H1 (cell line): ENCODE data around the gene MOB3C. TPM values are rescaled to one million over a fixed set of nuclear protein-coding genes. Genes with fewer than 3 reads are reported as not detected.

ENCODE experiments used
- CTCF ChIA-PET: fragments of 300-600 bp; sonication (Branson Sonifier 250); formaldehyde crosslinking; loops from one replicate; lab custom pipeline; 2021; ENCODE audit not compliant: partially characterized antibody; lab: Charles Lee
- POLR2A ChIA-PET: fragments of 300-600 bp; sonication (Branson Sonifier 250); formaldehyde crosslinking; loops from one replicate; lab custom pipeline; 2021; ENCODE audit warnings: inconsistent platforms; ENCODE audit not compliant: partially characterized antibody; lab: Charles Lee
- DNase-seq, 2 experiments: peaks; one replicate each; pipeline versions ENCODE4 v3.0.0 to v3.0.0-alpha.2; 2010 to 2022; ENCODE audit warnings: low spot score in 2 of 2, low read depth in 1 of 2, mixed read lengths in 1 of 2
- FAIRE-seq: peaks from 2 replicates; lab custom pipeline; 2011; peaks lifted over from hg19 to GRCh38; lab: Jason Lieb, UNC
- H2AFZ ChIP-seq: 2 replicates; pipeline ENCODE4 v1.8.1; 2012; ENCODE audit warnings: low read length, inconsistent platforms
- H2AK5ac ChIP-seq: 2 replicates; pipeline ENCODE4 v1.6.1; 2013; ENCODE audit warnings: low read depth, low read length
- H2BK120ac ChIP-seq: replicated peaks from 2 replicates; pipeline ENCODE3; 2013; ENCODE audit warnings: low read depth, low read length, inconsistent platforms
- H2BK12ac ChIP-seq: 2 replicates; pipeline ENCODE4 v1.6.1; 2013; ENCODE audit warnings: low read depth, low read length
- H2BK15ac ChIP-seq: 2 replicates; pipeline ENCODE4 v1.6.1; 2013; ENCODE audit warnings: low read length
- H2BK20ac ChIP-seq: 2 replicates; pipeline ENCODE4 v1.6.1; 2013; ENCODE audit warnings: low read length
- H2BK5ac ChIP-seq: 2 replicates; pipeline ENCODE4 v1.6.1; 2013; ENCODE audit warnings: low read depth, low read length
- H3K14ac ChIP-seq: 2 replicates; pipeline ENCODE4 v1.6.1; 2013; ENCODE audit warnings: inconsistent platforms; ENCODE audit not compliant: insufficient read length
- H3K18ac ChIP-seq: 2 replicates; pipeline ENCODE4 v1.6.1; 2013; ENCODE audit warnings: low read length; ENCODE audit errors: extremely low read depth
- H3K23ac ChIP-seq: 2 replicates; pipeline ENCODE4 v1.6.1; 2013; ENCODE audit warnings: inconsistent platforms; ENCODE audit not compliant: insufficient read length
- H3K23me2 ChIP-seq: 2 replicates; pipeline ENCODE4 v1.6.1; 2013; ENCODE audit warnings: low read depth, low read length
- H3K27ac ChIP-seq: 2 replicates; pipeline ENCODE4 v1.6.1; 2011; ENCODE audit warnings: low read depth, low read length, inconsistent platforms
- H3K27me3 ChIP-seq, 4 experiments: replicated peaks in 1 of 4; 1 replicate in 1 of 4; 2 replicates in 3 of 4; pipeline versions ENCODE4 v1.6.1 to v1.8.1; 2011 to 2013; ENCODE audit warnings: low read length in 3 of 4, mild to moderate bottlenecking in 3 of 4, inconsistent platforms in 2 of 4, mixed read lengths in 2 of 4, moderate library complexity in 1 of 4; ENCODE audit not compliant: control insufficient read depth in 3 of 4, insufficient read depth in 3 of 4; ENCODE audit errors: extremely low read depth in 1 of 4
- H3K36me3 ChIP-seq, 4 experiments: 2 replicates each; pipeline versions ENCODE4 v1.6.1 to v1.8.1; 2011 to 2013; ENCODE audit warnings: mild to moderate bottlenecking in 4 of 4, low read length in 3 of 4, moderate library complexity in 2 of 4, control low read depth in 1 of 4, inconsistent platforms in 1 of 4; ENCODE audit not compliant: insufficient read depth in 4 of 4, control insufficient read depth in 2 of 4
- H3K4ac ChIP-seq: replicated peaks from 2 replicates; pipeline ENCODE3; 2013; ENCODE audit warnings: low read length, low read depth, mixed read lengths, inconsistent platforms; ENCODE audit not compliant: insufficient read length
- H3K4me1 ChIP-seq, 4 experiments: replicated peaks in 1 of 4; 1 replicate in 1 of 4; 2 replicates in 3 of 4; pipeline versions ENCODE4 v1.6.1 to v1.8.1; 2011 to 2013; ENCODE audit warnings: low read length in 3 of 4, inconsistent platforms in 2 of 4, mixed read lengths in 1 of 4; ENCODE audit not compliant: insufficient read depth in 4 of 4, control insufficient read depth in 3 of 4
- H3K4me2 ChIP-seq, 2 experiments: 2 replicates each; pipeline versions ENCODE4 v1.6.1 to v1.8.1; 2011 to 2013; ENCODE audit warnings: low read depth in 2 of 2, low read length in 2 of 2, control low read depth in 1 of 2, inconsistent platforms in 1 of 2, mild to moderate bottlenecking in 1 of 2; ENCODE audit not compliant: insufficient read depth in 1 of 2
- H3K4me3 ChIP-seq, 4 experiments: fragments of 200-600, 300-600 bp in 1 of 4; sonication (generic), shearing (Covaris generic), sonication (Bioruptor Twin) in 1 of 4; 2 replicates each; pipeline versions ENCODE4 v1.5.1 to v1.8.1; 2011 to 2016; ENCODE audit warnings: low read length in 4 of 4, low read depth in 3 of 4, control low read depth in 2 of 4, inconsistent platforms in 2 of 4, mild to moderate bottlenecking in 2 of 4, mixed read lengths in 1 of 4, moderate library complexity in 1 of 4; ENCODE audit not compliant: insufficient read depth in 2 of 4; ENCODE audit errors: extremely low read depth in 1 of 4
- H3K56ac ChIP-seq: replicated peaks from 2 replicates; pipeline ENCODE3; 2013; ENCODE audit warnings: low read depth, mild to moderate bottlenecking, mixed read lengths, low read length, inconsistent platforms; ENCODE audit not compliant: insufficient read length
- H3K79me1 ChIP-seq: 2 replicates; pipeline ENCODE4 v1.6.1; 2013; ENCODE audit warnings: low read depth, low read length, control low read depth
- H3K79me2 ChIP-seq, 2 experiments: 2 replicates each; pipeline versions ENCODE4 v1.6.1 to v1.8.1; 2012 to 2013; ENCODE audit warnings: low read length in 2 of 2, mild to moderate bottlenecking in 2 of 2, inconsistent platforms in 1 of 2; ENCODE audit not compliant: insufficient read depth in 2 of 2, control insufficient read depth in 1 of 2
- H3K9ac ChIP-seq, 4 experiments: replicated peaks in 1 of 4; 1 replicate in 1 of 4; 2 replicates in 3 of 4; pipeline versions ENCODE4 v1.6.1 to v1.8.1; 2011 to 2013; ENCODE audit warnings: low read depth in 3 of 4, low read length in 3 of 4, control low read depth in 2 of 4, mild to moderate bottlenecking in 2 of 4, moderate library complexity in 2 of 4, inconsistent platforms in 1 of 4; ENCODE audit errors: extremely low read depth in 1 of 4
- H3K9me3 ChIP-seq, 2 experiments: 2 replicates each; pipeline versions ENCODE4 v1.6.1 to v1.8.1; 2012 to 2013; ENCODE audit warnings: mild to moderate bottlenecking in 2 of 2, moderate library complexity in 2 of 2, control low read depth in 1 of 2, inconsistent platforms in 1 of 2, low read depth in 1 of 2, low read length in 1 of 2, mixed read lengths in 1 of 2; ENCODE audit not compliant: insufficient read depth in 2 of 2
- H4K20me1 ChIP-seq, 2 experiments: replicated peaks in 1 of 2; 2 replicates each; pipeline versions ENCODE3 to v1.8.1; 2011 to 2013; ENCODE audit warnings: inconsistent platforms in 2 of 2, low read length in 2 of 2, mild to moderate bottlenecking in 1 of 2; ENCODE audit not compliant: insufficient read depth in 2 of 2, control insufficient read depth in 1 of 2
- H4K5ac ChIP-seq: 2 replicates; pipeline ENCODE4 v1.6.1; 2013; ENCODE audit warnings: low read length, low read depth, mixed read lengths, inconsistent platforms; ENCODE audit not compliant: insufficient read length
- H4K8ac ChIP-seq: 2 replicates; pipeline ENCODE4 v1.8.0; 2013; ENCODE audit warnings: mild to moderate bottlenecking, moderate library complexity, low read length, inconsistent platforms; ENCODE audit not compliant: insufficient read depth; ENCODE audit errors: extremely low read depth
- H4K91ac ChIP-seq: replicated peaks from 2 replicates; pipeline ENCODE3; 2013; ENCODE audit warnings: low read length, mixed read lengths, inconsistent platforms; ENCODE audit not compliant: insufficient read length
- KDM1A ChIP-seq: fragments of 200-600, 300-600 bp; sonication (generic); IDR thresholded peaks from 2 replicates; pipeline ENCODE4 v1.7.1; 2016; ENCODE audit warnings: mild to moderate bottlenecking, low read length, borderline replicate concordance
- KDM4A ChIP-seq: IDR thresholded peaks from one replicate; pipeline ENCODE4 v1.7.1; 2012; ENCODE audit warnings: low read depth, mild to moderate bottlenecking, moderate library complexity, low read length, inconsistent platforms; ENCODE audit not compliant: severe bottlenecking
- MAFK ChIP-seq: IDR thresholded peaks from 2 replicates; pipeline ENCODE4 v1.6.1; 2012; ENCODE audit warnings: low read depth, mild to moderate bottlenecking, improper control_type of control experiment, low read length
- RBBP5 ChIP-seq: IDR thresholded peaks from 2 replicates; pipeline ENCODE4 v1.7.1; 2012; ENCODE audit warnings: low read depth, mild to moderate bottlenecking, inconsistent platforms, low read length, moderate library complexity, borderline replicate concordance
- RXRA ChIP-seq: IDR thresholded peaks from 2 replicates; pipeline ENCODE4 v1.6.1; 2011; ENCODE audit warnings: low read depth, mild to moderate bottlenecking, low read length, moderate library complexity; ENCODE audit not compliant: insufficient read depth
- SIN3A ChIP-seq, 2 experiments: IDR thresholded peaks in 1 of 2; conservative IDR thresholded peaks in 1 of 2; 2 replicates each; pipeline ENCODE4 v1.6.1; 2011 to 2012; ENCODE audit warnings: low read length in 2 of 2, improper control_type of control experiment in 1 of 2, low read depth in 1 of 2, mild to moderate bottlenecking in 1 of 2
- SRF ChIP-seq: IDR thresholded peaks from 2 replicates; pipeline ENCODE4 v1.6.1; 2011; ENCODE audit warnings: mild to moderate bottlenecking, low read depth, low read length, moderate library complexity
- WGBS, 2 experiments: shearing (Covaris generic) in 1 of 2; methylation state at CpG; one replicate each; pipeline versions ENCODE4 v1.1.6 to v1.1.7; 2013 to 2015; ENCODE audit warnings: low lambda C conversion rate in 2 of 2, mixed read lengths in 2 of 2, inconsistent platforms in 1 of 2, low coverage in 1 of 2, missing lambda C conversion rate in 1 of 2; ENCODE audit not compliant: insufficient replicate concordance in 2 of 2, insufficient coverage in 1 of 2, insufficient read length in 1 of 2; ENCODE audit errors: extremely low coverage in 1 of 2, missing lambda C conversion rate in 1 of 2; 5-methylcytosine and 5-hydroxymethylcytosine counted together
- long read RNA-seq, 2 experiments: library from RNA in 1 of 2; library from capped mRNA in 1 of 2; stranded (forward); transcript quantifications; one replicate each; pipeline ENCODE4 v2.0.0, GENCODE V29; 2021; ENCODE audit warnings: inconsistent platforms in 1 of 2
- polyA minus RNA-seq, 3 experiments: library from RNA; depleted of rRNA, polyadenylated mRNA; stranded (reverse); fragments of >200 nt; gene quantifications; 1 replicate in 2 of 3; 2 replicates in 1 of 3; pipeline ENCODE4 v1.2.3, GENCODE V29; 2011
- polyA plus RNA-seq, 7 experiments: library from polyadenylated mRNA; depleted of rRNA in 3 of 7; stranded (reverse) in 5 of 7; unstranded in 2 of 7; fragments of >200 nt in 5 of 7; fragments of 200-250 nt in 2 of 7; gene quantifications; 1 replicate in 5 of 7; 2 replicates in 1 of 7; 4 replicates in 1 of 7; pipeline versions ENCODE4 v1.2.1 to v1.2.3, GENCODE V29; 2011 to 2013; ENCODE audit warnings: missing spikeins in 2 of 7, mixed read lengths in 2 of 7
- total RNA-seq: library from RNA; stranded (reverse); fragmentation: NEBNext Ultra II Directional; extraction: Animal tissue kit (Norgen Biotek cat#: 25700); gene quantifications from 2 replicates; pipeline ENCODE4 v1.2.1, GENCODE V29; 2021

The MOB3C gene
- total RNA-seq (5.1 and 5.8 TPM in 2 replicates), polyA plus RNA-seq (2011; rRNA removed) (6.6 and 7.9 TPM in 2 replicates), polyA minus RNA-seq (2011; rRNA and poly(A)+ RNA removed) (6.1 and 9.2 TPM in 2 replicates)
- polyA plus RNA-seq (2011; cell fraction: cytosol; rRNA removed), result 4.8 TPM
- 5.9 TPM for polyA plus RNA-seq (2011; cell fraction: nucleus; rRNA removed)
- polyA plus RNA-seq (2012, experiment 1 of 2), result 4.7 to 6.3 TPM (median 5.8 TPM) in 4 replicates
- 4.1 TPM for polyA plus RNA-seq (2012, experiment 2 of 2)
- 2.7 TPM for polyA plus RNA-seq (2013, experiment 1 of 2)
- 2.8 TPM for polyA plus RNA-seq (2013, experiment 2 of 2)
- 2.9 TPM for polyA minus RNA-seq (2011; cell fraction: cytosol; rRNA and poly(A)+ RNA removed)
- polyA minus RNA-seq (2011; cell fraction: nucleus; rRNA and poly(A)+ RNA removed), result 6.0 TPM
- long read RNA-seq, experiment 1, partial matches to known transcripts, result 2 of 2 reads
- long read RNA-seq, experiment 1, other reads (novel, unspliced or antisense), result 0 of 2 reads
- long read RNA-seq, experiment 2, partial matches to known transcripts, result 1 of 1 reads
- long read RNA-seq, experiment 2, other reads (novel, unspliced or antisense), result 0 of 1 reads

GRCh38 chr1:46616277-46617107 lies at the start of gene MOB3C:
Gene MOB3C (minus strand): TSS chr1:46616811. CDS start chr1:46613321, 3,490 bp downstream.
- DNase-seq (peak in 1 of 2 experiments; percentile 72), FAIRE-seq (no peak)
- Histone ChIP-seq H4K8ac (peak within 1 kb of the TSS; percentile 35), H3K23ac (no peak within 1 kb of the TSS), H2BK5ac (peak within 1 kb of the TSS; percentile 81; the same call in 1 of the 2 replicates), H4K5ac (peak within 1 kb of the TSS; percentile 49), H3K23me2 (peaks cover 7% of the 10 kb centered on the region; the same call in 1 of the 2 replicates), H3K27ac (no peak within 1 kb of the TSS), H2BK20ac (peak within 1 kb of the TSS; percentile 90), H2BK120ac (peak within 1 kb of the TSS; percentile 76), H2BK12ac (peak within 1 kb of the TSS; percentile 81; the same call in 1 of the 2 replicates), H3K79me2 (no peaks in the 10 kb centered on the region), H4K20me1 (no peaks in the 10 kb centered on the region), H3K56ac (no peak within 1 kb of the TSS), H2BK15ac (peak within 1 kb of the TSS; percentile 99), H3K27me3 (peaks cover 0 to 11% (median 9%) of the 10 kb centered on the region in 4 experiments; a peak in 5 of 7 replicates), H3K14ac (no peak within 1 kb of the TSS), H4K91ac (peak within 1 kb of the TSS; percentile 50), H3K9ac (peak within 1 kb of the TSS in 1 of 4 experiments; percentile 1; a peak in 1 of 7 replicates), H2AK5ac (peak within 1 kb of the TSS; percentile 48; the same call in 1 of the 2 replicates), H3K4me1 (peaks cover 11 to 32% (median 23%) of the 10 kb centered on the region in 4 experiments), H3K4me2 (peak within 1 kb of the TSS; percentile 70 to 91), H3K18ac (peak within 1 kb of the TSS; percentile 86), H3K4ac (no peak within 1 kb of the TSS), H3K4me3 (peak within 1 kb of the TSS; percentile 47 to 83 (median 82)), H3K36me3 (no peaks in the 10 kb centered on the region), H2AFZ (peak within 1 kb of the TSS; percentile 3), H3K9me3 (no peaks in the 10 kb centered on the region), H3K79me1 (no peaks in the 10 kb centered on the region)
- CTCF ChIA-PET, result interaction anchor here (0.8 to 14.2 kb wide), 12 partner anchors 9 to 276 kb away, joined by 3 to 126 read pairs (median 4); partner anchors contain the start of gene MKNK1
- WGBS, 2 experiments, result 5% methylated on average over 41 of the region's 62 CpGs; no CpG with 5 or more reads in 1 of the 2 experiments
- POLR2A ChIA-PET, result interaction anchor here (0.7 to 2.2 kb wide), 14 partner anchors 8 to 103 kb away, joined by 3 to 8 read pairs (median 4); partner anchors contain the start of genes EFCAB14, MKNK1 and TEX38
- no peak for TF ChIP-seq MAFK
- TF ChIP-seq SIN3A (conservative IDR thresholded peaks at IDR 0.05 in 1 of 2, IDR thresholded peaks at IDR 0.05 in 1 of 2; ENCODE audit: low read depth in 1 of 2, low read length in 2 of 2), result peak in 1 of 2 experiments; percentile 72; a peak in 1 of 4 replicates
- TF ChIP-seq RXRA, result no peak
- no peak for TF ChIP-seq SRF
- TF ChIP-seq KDM1A, result peak; percentile 80; the same call in 1 of the 2 replicates
- peak; percentile 87 for TF ChIP-seq KDM4A
- 0 out of 2 replicates have a peak, but pooled peaks have one; percentile 36 for TF ChIP-seq RBBP5
